Stimulated activated CD8-positive, alpha-beta memory T cell treated with anti-CD3 and anti-CD28 coated beads, Interleukin-7, amount 100 ng/mL, for 24 hours (primary cell): ENCODE measurements around the gene TMX2.
"Not testable (repeated sequence)": the region's sequence is repeated elsewhere in the genome, so short reads cannot be mapped to it uniquely, and the experiment has no call there.

Experiments
- DNase-seq: peaks from one replicate; pipeline ENCODE4 v3.0.0-alpha.2; 2020; ENCODE audit warnings: low read depth

TMX2 gene

DNA sequence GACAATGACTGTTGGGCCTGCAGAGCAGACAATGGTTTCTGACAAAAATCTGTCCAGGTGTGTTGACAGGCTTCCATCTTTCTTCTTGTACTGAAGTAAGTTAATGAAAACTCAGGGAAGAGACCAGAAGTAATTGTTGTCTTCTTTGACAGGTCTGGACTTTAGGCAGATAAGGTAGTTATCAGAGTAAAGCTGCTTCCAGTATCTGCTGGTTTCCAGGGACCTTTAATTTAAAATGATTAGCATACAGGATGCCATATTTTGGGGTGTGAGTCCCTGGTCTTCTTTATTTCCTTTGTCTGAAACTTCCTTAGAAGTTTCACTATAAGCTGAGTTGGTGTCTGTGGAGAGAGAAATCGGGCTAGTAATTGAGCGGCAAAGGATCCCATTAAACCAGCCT, 1.4 kb downstream of the TMX2 start:
- DNase-seq, result no peak

DNA sequence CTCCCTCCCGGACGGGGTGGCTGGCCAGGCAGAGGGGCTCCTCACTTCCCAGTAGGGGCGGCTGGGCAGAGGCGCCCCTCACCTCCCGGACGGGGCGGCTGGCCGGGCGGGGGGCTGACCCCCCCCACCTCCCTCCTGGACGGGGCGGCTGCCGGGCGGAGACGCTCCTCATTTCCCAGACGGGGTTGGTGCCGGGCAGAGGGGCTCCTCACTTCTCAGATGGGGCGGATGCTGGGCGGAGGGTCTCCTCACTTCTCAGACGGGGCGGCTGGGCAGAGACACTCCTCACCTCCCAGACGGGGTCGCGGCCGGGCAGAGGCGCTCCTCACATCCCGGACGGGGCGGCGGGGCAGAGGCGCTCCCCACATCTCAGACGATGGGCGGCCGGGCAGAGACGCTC, 4.3 kb downstream of the TMX2 start:
- DNase-seq, result not testable (repeated sequence)

DNA sequence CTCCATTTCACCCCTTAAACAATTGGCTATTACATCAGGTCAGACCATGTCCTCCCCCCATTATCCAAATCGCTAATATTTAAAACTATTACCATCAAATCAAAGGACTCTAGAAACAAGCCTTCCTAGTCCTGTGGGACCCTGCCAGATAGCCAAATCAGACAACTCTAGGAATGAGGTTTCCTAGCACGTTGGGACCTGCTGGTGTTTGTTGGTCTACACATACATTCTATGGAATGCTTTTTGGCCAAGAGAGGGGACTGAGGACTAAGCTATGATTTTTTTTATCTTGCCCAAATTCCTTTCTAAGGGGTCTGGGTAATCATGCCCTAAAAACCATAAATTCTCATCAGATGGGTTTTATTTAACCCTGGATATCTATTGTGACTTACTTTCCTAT, 14.8 kb downstream of the TMX2 start:
- DNase-seq, result no peak

DNA sequence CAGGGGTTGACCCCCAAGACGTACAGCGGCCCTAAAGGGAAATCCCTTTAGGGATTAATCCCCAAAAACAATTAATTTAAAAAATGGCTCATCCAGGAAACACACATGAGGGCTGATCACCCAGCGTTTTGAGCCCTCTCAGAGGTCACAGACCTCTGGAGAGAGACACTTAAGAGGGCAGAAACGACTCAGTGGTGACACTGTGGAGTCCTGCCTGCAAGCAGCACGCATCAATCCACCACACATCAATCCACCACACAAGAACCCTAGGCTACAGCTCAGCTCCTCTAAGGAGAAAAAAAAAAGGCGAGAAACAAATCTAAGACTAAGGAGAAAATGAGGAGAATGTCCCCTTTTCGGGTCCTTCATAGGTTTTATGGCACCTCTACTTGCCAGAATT, 16.4 kb downstream of the TMX2 start:
- no peak for DNase-seq

DNA sequence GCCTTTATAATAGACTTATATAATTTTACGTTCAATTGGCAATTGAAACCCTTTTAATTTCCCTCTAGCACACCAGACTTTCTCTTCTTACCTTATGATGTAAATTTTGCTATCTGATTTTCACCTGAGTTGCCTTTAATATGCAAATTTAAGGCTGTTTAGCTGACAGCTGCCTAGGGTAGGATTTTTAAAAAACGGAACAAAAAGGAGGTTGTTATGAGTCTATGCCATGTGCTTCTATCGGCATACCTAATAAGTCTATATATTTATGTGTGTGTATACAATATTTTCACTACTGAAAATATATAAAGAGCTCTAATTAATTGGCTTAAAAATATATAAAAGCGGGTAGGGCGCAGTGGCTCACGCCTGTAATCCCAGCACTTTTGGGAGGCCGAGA, 17.1 kb downstream of the TMX2 start:
- no peak for DNase-seq

DNA sequence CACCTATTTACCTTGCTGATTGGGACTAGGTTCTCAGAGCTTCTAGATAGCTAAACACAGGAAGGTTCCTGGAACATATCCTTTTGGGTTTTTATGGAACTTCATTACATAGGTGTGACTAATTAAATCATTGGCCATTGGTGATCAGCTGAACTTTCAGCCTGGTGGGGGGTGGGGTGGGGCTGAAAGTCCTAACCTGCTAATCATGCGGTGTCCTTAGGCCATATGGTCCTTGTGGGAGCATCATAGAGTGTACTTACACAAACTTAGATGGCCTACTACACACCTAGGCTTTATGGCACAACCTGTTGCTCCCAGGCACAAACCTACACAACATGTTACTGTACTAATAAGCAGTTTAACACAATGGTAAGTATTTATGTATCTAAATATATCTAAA, 20.3 kb downstream of the TMX2 start:
- no peak for DNase-seq

DNA sequence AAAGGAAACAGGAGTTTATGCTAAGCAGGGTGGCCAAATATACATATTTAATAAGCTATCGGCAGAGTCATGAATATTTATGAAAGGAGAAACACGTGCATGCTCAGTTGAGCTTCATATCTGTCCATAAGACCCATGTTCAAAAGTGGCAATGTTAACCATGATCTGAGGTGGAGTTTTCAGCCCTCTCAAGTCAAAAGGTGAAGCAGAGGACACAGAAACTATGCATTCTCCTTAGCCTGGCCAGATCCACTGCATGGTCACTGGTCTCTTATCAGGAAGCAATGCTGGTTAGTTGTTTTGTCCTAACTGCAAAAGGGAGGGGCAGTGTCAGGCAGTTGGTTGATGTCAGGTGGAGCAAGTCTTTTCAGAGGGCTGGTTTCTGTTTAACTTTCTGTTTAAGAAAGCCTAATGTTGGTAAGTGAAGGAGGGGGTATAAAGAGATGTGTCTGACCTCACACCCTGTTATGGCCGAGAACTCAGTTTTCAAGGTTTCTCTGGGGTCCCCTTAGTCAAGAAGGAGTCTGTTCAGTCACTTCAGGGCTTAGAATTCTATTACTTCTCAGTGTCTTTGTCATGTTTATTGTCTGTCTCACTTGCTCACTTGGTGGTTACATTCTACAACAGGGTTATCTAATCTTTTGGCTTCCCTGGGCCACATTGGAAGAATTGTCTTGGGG, 23.4 kb downstream of the TMX2 start:
- DNase-seq, result no peak

DNA sequence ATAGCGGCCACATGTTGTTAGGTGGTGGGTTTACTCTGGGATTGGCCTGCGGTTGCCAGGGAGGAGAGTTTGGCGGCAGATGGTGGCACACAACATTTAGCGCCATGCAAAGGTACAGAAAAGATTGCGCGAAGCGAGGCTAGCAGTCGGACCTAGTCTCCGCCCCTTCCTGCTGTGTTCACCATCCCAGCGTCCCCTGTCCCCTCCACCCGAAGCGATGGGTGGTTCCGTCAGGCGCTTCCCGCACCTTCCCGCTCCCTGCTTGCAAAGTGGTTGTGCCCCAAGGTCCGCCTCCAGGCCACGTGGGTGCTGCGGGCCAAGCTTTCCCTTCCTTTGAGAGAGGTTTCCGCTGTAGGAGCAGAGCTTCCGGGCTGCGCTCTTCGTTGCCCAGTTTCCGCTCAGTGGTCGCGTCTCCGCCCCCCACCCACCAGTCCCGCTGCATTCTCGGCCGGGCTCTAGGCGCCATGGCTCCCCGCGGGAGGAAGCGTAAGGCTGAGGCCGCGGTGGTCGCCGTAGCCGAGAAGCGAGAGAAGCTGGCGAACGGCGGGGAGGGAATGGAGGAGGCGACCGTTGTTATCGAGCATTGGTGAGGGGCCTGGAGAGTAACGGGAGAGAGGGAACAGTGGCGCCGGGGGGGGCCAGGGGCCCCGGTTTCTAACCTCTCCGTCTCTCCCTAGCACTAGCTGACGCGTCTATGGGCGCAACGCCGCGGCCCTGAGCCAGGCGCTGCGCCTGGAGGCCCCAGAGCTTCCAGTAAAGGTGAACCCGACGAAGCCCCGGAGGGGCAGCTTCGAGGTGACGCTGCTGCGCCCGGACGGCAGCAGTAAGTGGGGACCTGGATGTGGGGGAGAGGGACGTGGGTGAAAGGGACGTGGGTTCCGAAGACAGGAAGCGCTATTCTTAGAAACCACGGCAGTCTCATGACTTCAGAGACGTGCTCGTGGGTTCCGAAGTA, 29.0 kb downstream of the TMX2 start, which contains the start of gene SELENOH:
TSS of gene SELENOH (plus strand) at position 360 of the 955 bp plus-strand sequence. CDS start at position 465, 105 bp downstream.
- DNase-seq, result peak; percentile 88

DNA sequence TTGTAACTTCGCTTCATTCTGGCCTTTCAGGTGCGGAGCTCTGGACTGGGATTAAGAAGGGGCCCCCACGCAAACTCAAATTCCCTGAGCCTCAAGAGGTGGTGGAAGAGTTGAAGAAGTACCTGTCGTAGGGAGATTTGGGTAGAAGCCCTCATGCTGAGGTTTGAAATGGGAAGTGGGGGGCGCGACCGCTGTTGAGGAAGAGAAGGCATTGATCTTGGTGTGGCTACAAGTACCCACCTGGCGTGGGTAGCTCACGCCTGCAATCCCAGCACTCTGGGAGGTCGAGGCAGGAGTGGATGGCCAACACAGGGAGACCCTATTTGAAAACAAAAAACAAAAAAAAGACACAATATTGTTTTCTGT, 29.7 kb downstream of the TMX2 start:
- DNase-seq, result no peak

DNA sequence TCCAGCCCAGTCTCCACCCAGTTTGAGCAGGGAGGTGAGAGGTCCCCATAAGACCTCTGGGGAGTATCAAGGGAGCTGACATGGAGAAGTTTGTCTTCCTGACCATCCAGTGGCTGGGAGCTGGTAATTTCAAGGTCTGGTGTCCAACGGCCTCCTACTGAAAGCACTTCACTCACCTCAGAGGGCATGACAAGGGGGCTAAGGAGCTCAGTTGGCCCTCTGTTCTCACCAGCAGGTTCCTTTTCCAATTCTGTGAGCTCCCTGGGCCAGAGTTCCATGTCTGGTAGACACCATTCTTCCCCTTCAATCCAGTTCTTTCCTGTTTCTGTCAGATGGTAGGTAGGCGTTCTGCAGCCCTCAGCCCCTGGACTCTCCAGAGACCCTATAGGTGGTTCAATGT, 32.0 kb downstream of the TMX2 start:
- no peak for DNase-seq

DNA sequence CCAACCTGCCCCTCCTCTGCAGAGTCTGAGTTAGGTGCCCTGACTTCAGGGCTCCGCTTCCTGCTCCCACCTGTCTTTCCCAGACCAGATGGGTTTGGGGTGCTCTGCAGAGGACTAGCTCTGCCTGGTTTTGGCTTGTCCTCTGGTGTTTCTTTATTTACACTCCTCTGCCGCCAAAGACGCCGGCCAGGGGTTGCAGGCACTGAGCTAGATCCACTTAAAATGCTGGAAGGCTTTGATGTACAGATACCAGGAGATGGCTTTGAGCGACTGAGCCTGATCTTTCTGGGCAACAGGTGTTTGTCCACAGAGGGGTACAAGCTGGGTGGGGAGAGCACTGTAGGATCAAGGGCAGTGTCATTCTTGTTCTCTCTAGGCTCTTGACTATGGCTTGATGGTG, 32.8 kb downstream of the TMX2 start:
- no peak for DNase-seq

DNA sequence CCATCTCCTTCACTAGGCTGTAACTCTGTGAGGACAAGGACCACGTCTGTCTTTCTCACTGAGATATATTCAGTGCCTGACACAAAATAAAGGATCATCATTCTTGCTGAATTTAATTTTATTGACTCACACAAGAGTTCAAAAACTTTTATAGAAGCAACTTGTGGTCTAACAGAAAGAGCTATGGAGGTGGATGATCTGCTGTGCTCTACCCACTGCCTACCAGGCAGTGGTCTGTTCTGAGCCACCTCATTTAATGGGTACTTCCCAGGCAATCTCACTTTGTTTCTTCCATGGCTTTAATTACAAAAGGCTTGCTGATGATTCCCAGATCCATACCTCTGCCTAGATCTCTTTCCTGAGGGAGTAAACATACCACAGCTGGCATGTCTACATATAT, 34.5 kb downstream of the TMX2 start:
- no peak for DNase-seq

DNA sequence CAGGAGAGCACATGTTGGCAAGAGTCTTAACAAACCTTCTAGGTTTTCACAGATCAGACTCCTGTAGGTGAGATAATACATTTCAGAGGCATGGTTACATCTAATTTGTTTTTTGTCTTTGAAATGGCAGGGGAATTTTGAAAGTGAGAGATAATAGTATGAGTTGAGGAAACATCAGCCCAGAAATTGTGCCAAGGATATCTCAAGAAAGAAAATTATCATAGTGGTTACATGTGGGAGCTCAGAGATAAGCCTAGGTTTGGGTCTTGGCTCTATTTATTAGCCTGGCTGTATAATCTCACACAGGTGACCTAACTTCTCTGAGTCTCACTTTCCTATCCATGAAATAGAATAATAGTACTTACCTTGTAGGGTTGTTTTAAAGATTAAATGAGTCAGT, 38.8 kb downstream of the TMX2 start:
- DNase-seq, result no peak

DNA sequence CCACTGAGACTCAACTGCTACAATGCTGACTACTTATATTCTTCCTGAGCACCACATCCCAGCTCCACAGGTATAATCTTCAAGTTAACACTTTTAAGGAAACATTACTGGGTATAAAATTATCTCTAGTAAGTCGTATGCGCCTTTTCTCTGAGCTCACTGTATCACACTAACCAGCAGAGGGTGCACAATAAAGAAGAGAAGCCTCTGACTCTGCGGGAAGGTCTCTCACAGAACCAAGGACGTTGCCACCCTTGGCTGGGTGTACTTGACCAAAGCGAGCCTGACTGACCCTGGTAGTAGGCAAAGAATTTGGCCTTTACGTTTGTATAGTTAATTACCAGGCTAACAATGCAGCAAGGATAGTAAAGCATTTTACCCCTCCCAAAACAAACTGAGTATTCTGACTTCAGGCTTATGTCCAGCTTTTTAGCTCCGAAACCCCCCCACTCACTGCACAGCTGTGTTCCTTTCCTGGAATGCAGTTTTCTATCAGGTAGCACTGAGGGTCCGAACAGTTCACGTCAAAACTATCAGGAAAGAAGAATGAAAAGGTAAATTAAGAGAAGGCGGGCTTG, 39.4 kb downstream of the TMX2 start, which contains the start of gene BTBD18:
TSS of gene BTBD18 (minus strand) at position 144 of the 578 bp plus-strand sequence. CDS start 631 bp downstream, outside the sequence.
- DNase-seq, result no peak

DNA sequence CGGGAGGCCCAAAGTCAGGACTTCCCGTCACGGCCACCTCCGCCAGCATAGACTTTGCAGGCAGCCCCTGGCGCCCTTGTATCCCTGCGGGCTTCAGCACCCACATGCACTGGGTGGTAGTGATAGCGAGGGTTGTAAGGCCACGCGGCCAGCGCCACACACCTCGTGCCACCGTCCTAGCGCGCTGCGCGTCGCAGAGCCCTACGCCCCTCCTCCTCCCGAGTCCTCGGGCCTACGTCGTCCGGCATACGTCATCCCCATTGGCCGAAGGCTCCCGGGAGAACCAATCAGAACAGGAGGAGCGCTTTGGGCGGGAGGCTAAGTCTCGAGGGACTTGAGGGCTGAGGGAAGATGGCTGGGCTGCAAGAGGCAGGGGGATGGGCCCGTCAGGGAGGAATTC, 40.6 kb downstream of the TMX2 start:
- DNase-seq, result no peak

DNA sequence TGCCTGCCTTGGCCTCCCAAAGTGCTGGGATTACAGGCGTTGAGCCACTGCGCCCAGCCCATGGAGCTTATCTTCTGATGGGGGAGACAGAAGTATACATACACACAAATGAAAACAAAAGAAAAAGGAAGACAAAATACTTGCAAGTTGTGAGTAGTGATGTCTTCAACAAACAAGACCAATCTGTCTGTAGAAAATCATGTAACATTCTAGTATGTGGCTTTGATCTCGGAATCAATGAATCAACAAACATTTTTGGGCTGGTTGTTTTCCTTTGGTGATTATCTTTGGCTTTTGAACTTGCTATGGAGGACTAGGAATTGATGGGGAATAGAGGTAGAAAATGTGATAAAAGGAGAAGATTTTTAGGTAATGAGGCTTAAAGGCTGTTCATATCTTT, 45.8 kb downstream of the TMX2 start:
- no peak for DNase-seq

DNA sequence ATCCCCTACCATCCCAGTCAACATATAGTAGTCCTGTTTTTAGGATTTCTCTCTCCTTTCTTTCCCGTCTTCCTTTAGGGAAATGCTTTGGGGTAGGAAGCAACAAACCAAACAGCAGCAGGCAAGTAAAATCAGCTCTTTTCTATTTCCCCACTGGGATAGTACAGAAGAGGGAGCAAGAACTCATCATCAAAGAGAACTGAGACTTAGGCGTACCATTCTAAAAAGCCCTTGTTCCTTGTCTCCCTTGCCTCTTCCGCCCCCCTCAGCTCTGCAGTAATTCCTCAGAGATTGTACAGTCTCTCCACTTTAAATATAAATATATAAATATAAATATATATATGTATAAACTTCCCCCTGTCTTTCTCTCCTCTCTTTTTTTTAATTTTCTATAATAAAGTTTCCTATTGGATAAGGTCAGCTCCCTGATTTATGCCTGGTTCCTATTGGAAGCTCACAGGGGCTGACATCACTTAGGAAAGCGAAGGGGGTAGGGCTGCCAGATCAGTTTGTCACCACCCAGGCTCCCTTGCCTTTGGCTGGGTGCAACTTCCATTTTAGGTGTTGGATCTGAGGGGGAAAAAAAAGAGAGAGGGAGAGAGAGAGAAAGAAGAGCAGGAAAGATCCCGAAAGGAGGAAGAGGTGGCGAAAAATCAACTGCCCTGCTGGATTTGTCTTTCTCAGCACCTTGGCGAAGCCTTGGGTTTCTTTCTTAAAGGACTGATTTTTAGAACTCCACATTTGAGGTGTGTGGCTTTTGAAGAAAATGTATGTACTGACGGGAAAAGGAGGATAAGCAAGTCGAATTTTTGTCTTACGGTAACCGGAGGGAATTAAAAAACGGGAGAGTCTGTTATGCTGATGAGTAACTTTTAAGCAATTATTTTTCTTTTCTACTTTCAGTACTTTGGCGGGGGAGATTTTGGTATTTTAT, 49.2 kb downstream of the TMX2 start, which contains the start of gene CTNND1:
TSS of gene CTNND1 (plus strand) at position 502 of the 934 bp plus-strand sequence. CDS start 29,677 bp downstream, outside the sequence.
- DNase-seq, result no peak

DNA sequence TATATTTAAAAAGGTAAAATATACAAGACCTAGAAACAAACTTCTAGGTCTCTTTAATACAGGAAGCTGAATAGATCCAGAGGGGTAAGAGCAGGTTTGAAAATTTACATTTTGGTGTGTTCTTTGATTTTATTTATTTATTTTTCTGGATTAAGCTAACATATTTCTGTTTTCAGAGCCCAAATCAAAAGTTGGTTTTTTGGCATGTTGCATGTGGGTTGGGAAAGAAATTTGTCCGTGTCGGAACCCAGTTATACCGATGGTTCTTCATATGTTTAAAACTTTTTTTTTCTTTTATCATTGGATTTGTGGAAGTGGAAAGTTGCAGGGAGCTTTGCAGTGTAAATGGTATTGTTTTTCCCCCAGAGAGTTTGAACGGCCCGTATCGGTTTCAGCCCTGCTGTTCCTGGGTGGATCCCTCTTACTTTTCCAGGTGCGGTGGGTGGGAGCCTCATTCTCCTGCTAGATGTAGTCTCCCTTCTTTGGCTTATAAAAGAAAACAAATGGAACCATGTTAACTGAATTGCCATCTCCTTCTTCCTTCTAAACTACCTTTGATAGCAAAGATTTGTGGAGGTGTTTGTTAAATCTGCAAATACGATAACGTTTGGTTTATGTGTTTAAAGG, 50.0 kb downstream of the TMX2 start:
- no peak for DNase-seq

DNA sequence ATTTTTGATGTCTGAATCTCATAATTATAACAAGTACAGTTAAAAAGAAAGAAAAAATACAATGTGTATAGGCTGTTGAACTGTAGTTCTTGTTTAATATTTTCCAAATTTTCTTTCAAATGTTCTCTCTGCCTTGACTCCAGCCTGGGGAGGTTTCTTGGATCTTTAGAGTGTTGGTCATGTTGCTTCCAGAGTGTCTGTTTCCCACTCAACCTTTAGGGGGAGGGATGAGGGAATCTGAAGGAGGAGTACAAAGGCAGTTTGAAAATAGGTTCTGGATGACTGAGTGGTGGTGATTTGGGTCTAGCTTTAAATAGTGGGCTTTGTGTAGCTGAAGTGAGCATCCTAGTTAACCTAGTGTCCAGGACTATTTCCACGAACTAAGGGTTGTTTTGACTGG, 51.2 kb downstream of the TMX2 start:
- no peak for DNase-seq

DNA sequence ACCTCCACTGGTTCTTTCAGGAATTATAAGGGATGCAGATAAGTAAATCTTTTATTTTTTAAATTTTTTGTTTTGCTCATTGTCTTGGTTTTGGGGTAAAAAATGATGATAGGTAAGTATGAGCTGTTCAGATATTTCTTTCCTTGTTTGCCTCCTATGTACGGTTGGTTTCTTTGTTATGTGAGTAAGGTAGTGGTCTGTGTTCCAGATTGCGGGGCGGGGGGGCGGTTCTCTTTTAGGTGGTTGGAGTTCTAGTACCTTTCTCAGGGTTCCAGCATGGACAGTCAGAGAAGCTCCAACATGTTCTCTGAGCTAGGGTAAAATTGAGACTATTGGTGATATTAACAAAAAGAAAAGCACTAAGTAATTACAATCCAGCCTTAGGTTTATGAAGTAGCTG, 51.6 kb downstream of the TMX2 start:
- no peak for DNase-seq

DNA sequence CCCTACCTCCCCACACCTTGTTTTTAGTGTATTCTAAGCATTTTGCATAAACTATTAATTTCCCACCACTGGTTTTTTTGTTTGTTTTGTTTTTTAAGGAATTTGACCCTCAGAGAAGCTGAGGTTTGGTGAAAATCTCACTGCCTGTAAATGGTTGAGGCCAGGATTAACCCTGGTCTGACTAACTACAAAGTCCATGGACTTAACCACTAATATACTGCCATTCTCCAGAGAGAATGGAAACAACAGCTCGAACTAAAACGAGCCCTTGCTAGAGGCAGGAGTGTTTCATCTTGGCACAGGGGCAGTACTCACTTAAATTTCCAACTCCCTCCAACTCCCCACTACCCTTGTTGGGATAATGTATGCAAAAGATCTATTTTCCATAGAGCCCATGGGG, 52.2 kb downstream of the TMX2 start:
- DNase-seq, result no peak
